Testis (tissue), 2 donors: Measurements from ENCODE around the gene CDK14.

Experiments
- POLR2A ChIP-seq: fragments of 450-650 bp; IDR thresholded peaks from one replicate; pipeline ENCODE4 v1.6.1; 2017; ENCODE audit warnings: antibody characterized with exemption, mild to moderate bottlenecking, moderate library complexity
- TF ChIP-seq, protein P1 (sequence below), 3 experiments: fragments of 450-650 bp in 2 of 3; fragments of 200-600 bp in 1 of 3; sonication (generic) in 1 of 3; IDR thresholded peaks; one replicate each; pipeline ENCODE4 v1.5.1; 2016 to 2019; ENCODE audit warnings: antibody characterized with exemption in 3 of 3, mild to moderate bottlenecking in 2 of 3, moderate library complexity in 1 of 3

DNA sequence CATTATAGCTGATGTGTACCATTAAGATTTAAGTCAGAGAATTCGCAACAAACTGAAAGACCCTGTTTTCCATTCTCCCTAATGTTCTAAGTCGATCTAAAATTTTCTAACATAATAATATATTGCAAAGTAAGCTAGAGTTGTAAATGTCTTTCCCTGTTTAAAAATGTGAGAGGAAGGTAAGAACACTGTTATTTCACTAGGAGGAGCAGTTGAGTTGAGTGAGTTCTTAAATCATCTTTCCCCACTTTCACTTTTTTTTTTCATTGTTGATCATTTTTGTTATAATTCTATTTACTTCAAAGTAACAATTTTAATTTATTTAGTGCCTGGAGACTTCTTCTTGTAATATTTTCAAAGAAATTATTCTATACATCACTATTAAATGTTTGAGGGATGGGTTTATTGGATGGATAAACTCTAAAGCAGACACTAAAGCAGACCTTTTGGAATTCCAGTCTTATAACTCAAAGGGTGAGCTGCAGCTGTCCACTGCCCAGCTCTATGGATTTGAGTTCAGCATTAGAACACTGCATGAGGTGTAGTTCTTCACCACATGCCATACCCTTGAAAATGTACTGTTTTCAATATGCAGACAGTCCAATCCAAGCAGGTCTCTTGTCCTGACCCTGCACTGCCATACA lies 486.9 kb downstream of the CDK14 start:
- TF ChIP-seq, protein P1, sequence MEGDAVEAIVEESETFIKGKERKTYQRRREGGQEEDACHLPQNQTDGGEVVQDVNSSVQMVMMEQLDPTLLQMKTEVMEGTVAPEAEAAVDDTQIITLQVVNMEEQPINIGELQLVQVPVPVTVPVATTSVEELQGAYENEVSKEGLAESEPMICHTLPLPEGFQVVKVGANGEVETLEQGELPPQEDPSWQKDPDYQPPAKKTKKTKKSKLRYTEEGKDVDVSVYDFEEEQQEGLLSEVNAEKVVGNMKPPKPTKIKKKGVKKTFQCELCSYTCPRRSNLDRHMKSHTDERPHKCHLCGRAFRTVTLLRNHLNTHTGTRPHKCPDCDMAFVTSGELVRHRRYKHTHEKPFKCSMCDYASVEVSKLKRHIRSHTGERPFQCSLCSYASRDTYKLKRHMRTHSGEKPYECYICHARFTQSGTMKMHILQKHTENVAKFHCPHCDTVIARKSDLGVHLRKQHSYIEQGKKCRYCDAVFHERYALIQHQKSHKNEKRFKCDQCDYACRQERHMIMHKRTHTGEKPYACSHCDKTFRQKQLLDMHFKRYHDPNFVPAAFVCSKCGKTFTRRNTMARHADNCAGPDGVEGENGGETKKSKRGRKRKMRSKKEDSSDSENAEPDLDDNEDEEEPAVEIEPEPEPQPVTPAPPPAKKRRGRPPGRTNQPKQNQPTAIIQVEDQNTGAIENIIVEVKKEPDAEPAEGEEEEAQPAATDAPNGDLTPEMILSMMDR (IDR thresholded peaks at IDR 0.05): peak in 2 of 3 experiments; percentile 15 to 48
- no peak for TF ChIP-seq POLR2A
